Choroid plexus epithelial cell (primary cell): ENCODE measurements around the gene CELF4.

Experiments used
- DNase-seq: peaks from one replicate; pipeline ENCODE4 v3.0.0-alpha.2; 2010; ENCODE audit warnings: low read depth
- H3K4me3 ChIP-seq: 2 replicates; pipeline ENCODE4 v1.5.1; 2011; ENCODE audit warnings: low read depth, mild to moderate bottlenecking, control low read depth, low read length, moderate library complexity
- CTCF ChIP-seq: conservative IDR thresholded peaks from 2 replicates; pipeline ENCODE4 v1.5.1; 2011; ENCODE audit warnings: low read depth, mild to moderate bottlenecking, control low read depth, inconsistent platforms, low read length, moderate library complexity

Gene CELF4

GRCh38 chr18:37537868-37538525 is 27.6 kb downstream of the CELF4 start:
- H3K4me3 ChIP-seq = no peak overlapping the region
- peak; percentile 72 for DNase-seq
- peak; percentile 84 for TF ChIP-seq CTCF

- no peak for DNase-seq
- H3K4me3 ChIP-seq = no peak overlapping the region
- TF ChIP-seq CTCF = no peak
Observed at GRCh38 chr18:37536656-37537055, 28.9 kb downstream of the CELF4 start.

- DNase-seq = no peak
- no peak for TF ChIP-seq CTCF
- H3K4me3 ChIP-seq = no peak overlapping the region
Observed at GRCh38 chr18:37535968-37536367, 29.6 kb downstream of the CELF4 start.

GRCh38 chr18:37534627-37535026 is 31.0 kb downstream of the CELF4 start:
- no peak overlapping the region for H3K4me3 ChIP-seq
- no peak for TF ChIP-seq CTCF
- DNase-seq = no peak

- H3K4me3 ChIP-seq = no peak overlapping the region
- DNase-seq = peak; percentile 3
- TF ChIP-seq CTCF = peak; percentile 36
Observed at GRCh38 chr18:37533647-37534584, 31.7 kb downstream of the CELF4 start.

GRCh38 chr18:37532917-37533316 is 32.7 kb downstream of the CELF4 start:
- no peak overlapping the region for H3K4me3 ChIP-seq
- TF ChIP-seq CTCF = no peak
- no peak for DNase-seq
